Measurements from ENCODE around the gene OLA1. TPM values are rescaled to one million over a fixed set of nuclear protein-coding genes. Genes with fewer than 3 reads are reported as not detected.

OLA1 gene
- total and polyA plus RNA-seq, 2 of the 4 experiments (the other 2 are of a cell fraction) = 54.7 to 71.2 TPM

DNA sequence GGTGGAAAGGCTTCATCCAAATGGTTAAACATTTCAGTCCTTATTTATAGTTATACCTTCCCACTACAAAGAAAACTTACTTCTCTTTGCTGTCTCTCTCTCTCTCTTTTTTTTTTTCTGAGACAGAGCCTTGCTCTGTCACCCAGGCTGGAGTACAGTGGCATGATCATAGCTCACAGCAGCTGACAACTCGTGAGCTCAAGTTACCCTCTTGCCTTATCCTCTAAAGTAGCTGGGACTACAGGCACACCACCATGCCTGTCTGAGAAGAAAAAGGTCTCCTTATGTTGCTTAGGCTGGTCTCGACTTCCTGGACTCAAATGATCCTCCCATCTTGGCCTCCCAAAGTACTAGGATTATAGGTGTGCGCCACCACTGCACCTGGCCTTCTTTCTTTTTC lies 32.3 kb upstream of the OLA1 start:
- Histone ChIP-seq H3K18ac (ENCODE audit: low read depth, low read length) (no peak overlapping the region), H3K9ac (ENCODE audit: low read depth, low read length) (no peak overlapping the region), H3K4me1 (ENCODE audit: control insufficient read depth, insufficient read depth, low read length) (no peaks in the 10 kb centered on the region), H3K9me3 (ENCODE audit: control insufficient read depth, insufficient read depth, low read length) (no peaks in the 10 kb centered on the region), H3K4ac (ENCODE audit: low read depth, low read length) (no peak overlapping the region), H2BK20ac (ENCODE audit: low read depth, low read length) (no peak overlapping the region), H3K27me3 (ENCODE audit: control insufficient read depth, insufficient read depth, low read length) (peaks cover 13% of the 10 kb centered on the region), H4K8ac (ENCODE audit: low read depth in 2 of 2, low read length in 2 of 2) (no peak overlapping the region), H2AK9ac (replicated peaks; ENCODE audit: low read depth, low read length, poor library complexity) (no peak overlapping the region), H3K9me1 (ENCODE audit: insufficient read depth, low read length) (no peaks in the 10 kb centered on the region), H3K56ac (ENCODE audit: extremely low read depth, insufficient read depth, low read length) (no peak overlapping the region), H4K20me1 (ENCODE audit: insufficient read depth, low read length) (no peaks in the 10 kb centered on the region), H2BK120ac (ENCODE audit: low read depth, low read length) (no peak overlapping the region), H3K27ac (ENCODE audit: insufficient read depth, low read length) (no peak overlapping the region), H4K5ac (ENCODE audit: low read depth, low read length) (no peak overlapping the region), H2BK5ac (ENCODE audit: low read depth, low read length, poor library complexity, severe bottlenecking) (no peak overlapping the region), H2AFZ (replicated peaks; ENCODE audit: low read length, poor library complexity) (no peak overlapping the region), H3K23ac (ENCODE audit: low read depth, low read length) (no peak overlapping the region), H3K79me1 (ENCODE audit: low read depth in 1 of 2, low read length in 2 of 2) (no peaks in the 10 kb centered on the region), H3K14ac (replicated peaks; ENCODE audit: low read depth, low read length) (no peak overlapping the region), H3K36me3 (ENCODE audit: control insufficient read depth, insufficient read depth, low read length) (no peaks in the 10 kb centered on the region), H2BK15ac (ENCODE audit: low read depth, low read length) (no peak overlapping the region), H3K4me3 (ENCODE audit: insufficient read depth, low read depth, low read length) (no peak overlapping the region), H3K4me2 (ENCODE audit: low read depth, low read length) (no peak overlapping the region), H2AK5ac (ENCODE audit: low read depth, low read length) (no peak overlapping the region), H4K91ac (ENCODE audit: insufficient read depth, low read depth, low read length) (no peak overlapping the region)
- dilution Hi-C loops (cut with HindIII; ENCODE audit: low sequenced_read_pairs, unreplicated experiment) = no loop called here
- TF ChIP-seq MXI1 (IDR thresholded peaks at IDR 0.05; ENCODE audit: borderline replicate concordance, low read depth, low read length) (no peak), BHLHE40 (IDR thresholded peaks at IDR 0.05; ENCODE audit: low read depth, low read length) (no peak), POLR2A (IDR thresholded peaks at IDR 0.05; ENCODE audit: low read depth, low read length) (no peak), MAFK (IDR thresholded peaks at IDR 0.05; ENCODE audit: low read depth, low read length) (no peak), NFE2L2 (IDR thresholded peaks at IDR 0.05; ENCODE audit: low read depth, low read length) (no peak), CEBPB (IDR thresholded peaks at IDR 0.05; ENCODE audit: low read depth, low read length) (no peak), CHD1 (IDR thresholded peaks at IDR 0.05; ENCODE audit: low read depth, low read length) (no peak), RCOR1 (IDR thresholded peaks at IDR 0.05; ENCODE audit: insufficient replicate concordance, low read length) (no peak), RAD21 (IDR thresholded peaks at IDR 0.05; ENCODE audit: low read length) (no peak), SMC3 (IDR thresholded peaks at IDR 0.05; ENCODE audit: low read depth, low read length) (no peak), FOS (IDR thresholded peaks at IDR 0.05; ENCODE audit: low read depth, low read length) (no peak), MAZ (IDR thresholded peaks at IDR 0.05; ENCODE audit: borderline replicate concordance, low read depth, low read length) (no peak), RFX5 (IDR thresholded peaks at IDR 0.05; ENCODE audit: low read depth, low read length) (no peak)
- TF ChIP-seq, protein P1, sequence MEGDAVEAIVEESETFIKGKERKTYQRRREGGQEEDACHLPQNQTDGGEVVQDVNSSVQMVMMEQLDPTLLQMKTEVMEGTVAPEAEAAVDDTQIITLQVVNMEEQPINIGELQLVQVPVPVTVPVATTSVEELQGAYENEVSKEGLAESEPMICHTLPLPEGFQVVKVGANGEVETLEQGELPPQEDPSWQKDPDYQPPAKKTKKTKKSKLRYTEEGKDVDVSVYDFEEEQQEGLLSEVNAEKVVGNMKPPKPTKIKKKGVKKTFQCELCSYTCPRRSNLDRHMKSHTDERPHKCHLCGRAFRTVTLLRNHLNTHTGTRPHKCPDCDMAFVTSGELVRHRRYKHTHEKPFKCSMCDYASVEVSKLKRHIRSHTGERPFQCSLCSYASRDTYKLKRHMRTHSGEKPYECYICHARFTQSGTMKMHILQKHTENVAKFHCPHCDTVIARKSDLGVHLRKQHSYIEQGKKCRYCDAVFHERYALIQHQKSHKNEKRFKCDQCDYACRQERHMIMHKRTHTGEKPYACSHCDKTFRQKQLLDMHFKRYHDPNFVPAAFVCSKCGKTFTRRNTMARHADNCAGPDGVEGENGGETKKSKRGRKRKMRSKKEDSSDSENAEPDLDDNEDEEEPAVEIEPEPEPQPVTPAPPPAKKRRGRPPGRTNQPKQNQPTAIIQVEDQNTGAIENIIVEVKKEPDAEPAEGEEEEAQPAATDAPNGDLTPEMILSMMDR (conservative IDR thresholded peaks at IDR 0.05; ENCODE audit: low read depth, low read length) = no peak
- TF ChIP-seq, protein P2, sequence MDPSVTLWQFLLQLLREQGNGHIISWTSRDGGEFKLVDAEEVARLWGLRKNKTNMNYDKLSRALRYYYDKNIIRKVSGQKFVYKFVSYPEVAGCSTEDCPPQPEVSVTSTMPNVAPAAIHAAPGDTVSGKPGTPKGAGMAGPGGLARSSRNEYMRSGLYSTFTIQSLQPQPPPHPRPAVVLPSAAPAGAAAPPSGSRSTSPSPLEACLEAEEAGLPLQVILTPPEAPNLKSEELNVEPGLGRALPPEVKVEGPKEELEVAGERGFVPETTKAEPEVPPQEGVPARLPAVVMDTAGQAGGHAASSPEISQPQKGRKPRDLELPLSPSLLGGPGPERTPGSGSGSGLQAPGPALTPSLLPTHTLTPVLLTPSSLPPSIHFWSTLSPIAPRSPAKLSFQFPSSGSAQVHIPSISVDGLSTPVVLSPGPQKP (IDR thresholded peaks at IDR 0.05; ENCODE audit: borderline replicate concordance, low read depth, low read length) = no peak
- ATAC-seq (ENCODE audit: low read depth) (no peak), DNase-seq (no peak)
- CTCF ChIA-PET = interaction anchor here (0.7 kb wide), 1 partner anchor 1285 kb away, joined by 4 read pairs; no protein-coding TSS in a partner anchor
- in situ Hi-C loops (cut with MboI; ENCODE audit: low sequenced_read_pairs) = no loop called here
- POLR2A ChIA-PET (ENCODE audit: unreplicated experiment) = no interaction called here
- BruUV-seq (replicated peaks) = no TSS peak
- WGBS, 2 experiments (ENCODE audit: extremely low coverage in 2 of 2, insufficient read length in 1 of 2) = no CpG with 5 or more reads among the region's 3 CpGs
- intact Hi-C loops (cut with micrococcal nuclease) = no loop called here

Data from IMR-90 (cell line).